ENCODE measurements around the gene RPN2.

DNA sequence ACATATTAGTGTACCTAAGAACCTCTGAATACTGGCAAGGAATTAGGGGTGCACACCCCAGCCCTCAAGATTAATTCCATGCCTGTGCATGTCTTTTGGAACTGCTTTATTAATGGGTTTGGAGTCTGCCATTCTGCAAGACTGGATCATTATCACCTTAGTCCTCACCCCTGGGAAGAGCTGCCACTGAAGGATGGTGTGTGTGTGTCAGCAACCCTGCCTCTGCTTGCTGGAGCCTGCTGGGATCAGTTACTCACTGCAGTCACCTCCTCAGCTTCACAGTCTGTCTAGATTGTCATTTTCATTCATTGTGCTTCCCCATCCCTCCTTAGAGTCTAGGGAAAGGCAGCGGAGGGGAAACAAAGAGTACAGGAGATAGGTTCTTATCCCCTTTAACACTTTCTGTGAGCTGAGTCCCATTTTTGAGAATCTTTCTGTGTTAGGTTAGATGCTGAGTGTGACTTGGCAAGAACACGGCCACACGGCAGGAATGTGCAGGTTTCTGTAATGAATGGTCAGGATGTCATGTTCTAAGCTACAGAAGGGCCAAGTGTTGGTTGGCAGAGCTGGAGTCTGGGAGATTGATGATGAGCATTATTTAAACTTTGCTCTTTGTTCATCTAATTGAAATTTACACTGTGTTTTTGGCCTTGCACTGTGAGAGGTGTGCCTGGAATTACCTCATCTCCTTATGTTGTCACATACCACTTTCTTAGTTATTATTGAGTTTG lies 61.4 kb downstream of the RPN2 start:
- TF ChIP-seq, protein P1, sequence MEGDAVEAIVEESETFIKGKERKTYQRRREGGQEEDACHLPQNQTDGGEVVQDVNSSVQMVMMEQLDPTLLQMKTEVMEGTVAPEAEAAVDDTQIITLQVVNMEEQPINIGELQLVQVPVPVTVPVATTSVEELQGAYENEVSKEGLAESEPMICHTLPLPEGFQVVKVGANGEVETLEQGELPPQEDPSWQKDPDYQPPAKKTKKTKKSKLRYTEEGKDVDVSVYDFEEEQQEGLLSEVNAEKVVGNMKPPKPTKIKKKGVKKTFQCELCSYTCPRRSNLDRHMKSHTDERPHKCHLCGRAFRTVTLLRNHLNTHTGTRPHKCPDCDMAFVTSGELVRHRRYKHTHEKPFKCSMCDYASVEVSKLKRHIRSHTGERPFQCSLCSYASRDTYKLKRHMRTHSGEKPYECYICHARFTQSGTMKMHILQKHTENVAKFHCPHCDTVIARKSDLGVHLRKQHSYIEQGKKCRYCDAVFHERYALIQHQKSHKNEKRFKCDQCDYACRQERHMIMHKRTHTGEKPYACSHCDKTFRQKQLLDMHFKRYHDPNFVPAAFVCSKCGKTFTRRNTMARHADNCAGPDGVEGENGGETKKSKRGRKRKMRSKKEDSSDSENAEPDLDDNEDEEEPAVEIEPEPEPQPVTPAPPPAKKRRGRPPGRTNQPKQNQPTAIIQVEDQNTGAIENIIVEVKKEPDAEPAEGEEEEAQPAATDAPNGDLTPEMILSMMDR (optimal IDR thresholded peaks at IDR 0.05 in 1 of 3, IDR thresholded peaks at IDR 0.05 in 1 of 3, conservative IDR thresholded peaks at IDR 0.05 in 1 of 3; ENCODE audit: extremely low read depth in 1 of 3, insufficient read depth in 2 of 3, low read length in 3 of 3), result no peak
- TF ChIP-seq EZH2 (IDR thresholded peaks at IDR 0.05; ENCODE audit: low read length), result no peak

All from keratinocyte (primary cell).